ENCODE data around the gene LHFPL6. TPM values are rescaled to one million over a fixed set of nuclear protein-coding genes. Genes with fewer than 3 reads are reported as not detected.

The LHFPL6 gene
- total RNA-seq, 6 experiments from 2014 or later: 57.5 to 75.3 (median 61.4) TPM

DNA sequence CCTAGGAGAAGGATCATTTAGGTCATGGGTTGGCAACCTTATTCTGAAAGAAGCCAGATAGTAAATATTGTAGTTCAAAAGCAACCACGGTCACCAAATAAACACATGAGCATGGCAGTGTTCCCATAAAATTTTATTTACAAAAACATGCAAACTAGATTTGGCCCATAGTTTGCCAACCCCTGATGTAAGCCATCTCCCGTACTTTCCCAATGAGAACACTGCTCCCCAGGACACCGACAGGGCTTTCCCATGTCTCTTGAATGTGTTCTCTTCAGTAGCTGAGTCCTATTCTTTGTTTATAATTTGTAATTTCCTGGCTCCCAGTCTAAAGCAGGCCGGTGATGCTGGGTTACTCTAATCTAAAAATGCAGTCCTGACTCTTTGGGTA lies 239.6 kb downstream of the LHFPL6 start:
- H3K27ac Mint-ChIP-seq: no peak overlapping the region
- no peak for DNase-seq
- no peak for TF ChIP-seq CTCF (IDR thresholded peaks at IDR 0.05)
- 0 out of 2 replicates have a peak, but pooled peaks cover 6% of the 10 kb centered on the region for H3K36me3 Mint-ChIP-seq (ENCODE audit: low read depth)
- no peak overlapping the region for H3K4me3 Mint-ChIP-seq
- no peaks in the 10 kb centered on the region; the same call in 1 of the 2 replicates for H3K27me3 Mint-ChIP-seq (ENCODE audit: insufficient read depth)
- H3K9me3 Mint-ChIP-seq: no peaks in the 10 kb centered on the region
- peaks cover 40% of the 10 kb centered on the region for H3K4me1 Mint-ChIP-seq (ENCODE audit: low read depth)

DNA sequence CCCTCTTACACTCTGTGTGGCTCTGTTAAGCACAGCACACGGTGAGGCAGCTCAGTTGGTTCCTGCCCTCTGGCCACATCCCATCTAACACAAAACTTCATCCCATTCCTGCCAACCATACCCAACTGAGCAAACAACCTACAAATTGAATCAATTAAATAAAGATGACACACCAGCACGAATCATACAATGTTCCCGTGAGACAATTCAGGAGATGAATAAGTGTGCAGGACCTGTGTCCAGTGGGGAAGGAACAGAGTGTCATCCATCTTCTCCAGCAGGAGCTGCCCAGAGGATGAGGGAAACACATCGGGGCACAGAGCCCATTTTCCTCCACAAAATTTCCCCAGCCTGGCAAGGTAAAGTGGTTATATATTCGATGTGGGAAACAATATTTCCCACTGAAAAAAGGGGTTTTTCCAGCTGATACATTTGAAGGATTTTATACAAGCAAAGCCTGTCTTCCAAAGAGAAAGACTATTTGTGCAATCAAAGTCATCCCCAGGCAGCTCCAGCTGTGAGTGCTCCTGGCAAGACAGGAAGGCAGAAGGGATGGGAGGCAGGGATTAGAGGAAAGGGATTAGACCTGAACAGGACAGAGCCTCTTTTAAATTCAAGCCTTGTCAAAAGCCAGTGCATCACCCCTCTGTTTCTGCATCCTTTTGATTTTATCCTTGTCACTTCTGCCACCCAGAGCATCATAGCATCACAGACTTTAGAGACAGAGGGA lies 240.2 kb downstream of the LHFPL6 start:
- no peaks in the 10 kb centered on the region; the same call in 1 of the 2 replicates for H3K27me3 Mint-ChIP-seq (ENCODE audit: insufficient read depth)
- peaks cover 40% of the 10 kb centered on the region for H3K4me1 Mint-ChIP-seq (ENCODE audit: low read depth)
- no peak for DNase-seq
- H3K36me3 Mint-ChIP-seq (ENCODE audit: low read depth): 0 out of 2 replicates have a peak, but pooled peaks cover 9% of the 10 kb centered on the region
- no peak for TF ChIP-seq CTCF (IDR thresholded peaks at IDR 0.05)
- no peak overlapping the region for H3K27ac Mint-ChIP-seq
- no peak overlapping the region for H3K4me3 Mint-ChIP-seq
- no peaks in the 10 kb centered on the region for H3K9me3 Mint-ChIP-seq

GRCh38 chr13:39353988-39354387 lies 249.0 kb downstream of the LHFPL6 start:
- TF ChIP-seq CTCF (IDR thresholded peaks at IDR 0.05): no peak
- H3K36me3 Mint-ChIP-seq (ENCODE audit: low read depth): peaks cover 17% of the 10 kb centered on the region; the same call in 1 of the 2 replicates
- DNase-seq: peak; percentile 9
- no peak overlapping the region for H3K4me3 Mint-ChIP-seq
- H3K27me3 Mint-ChIP-seq (ENCODE audit: insufficient read depth): no peaks in the 10 kb centered on the region
- H3K27ac Mint-ChIP-seq: no peak overlapping the region
- peaks cover 24% of the 10 kb centered on the region for H3K4me1 Mint-ChIP-seq (ENCODE audit: low read depth)
- H3K9me3 Mint-ChIP-seq: peaks cover 7% of the 10 kb centered on the region

DNA sequence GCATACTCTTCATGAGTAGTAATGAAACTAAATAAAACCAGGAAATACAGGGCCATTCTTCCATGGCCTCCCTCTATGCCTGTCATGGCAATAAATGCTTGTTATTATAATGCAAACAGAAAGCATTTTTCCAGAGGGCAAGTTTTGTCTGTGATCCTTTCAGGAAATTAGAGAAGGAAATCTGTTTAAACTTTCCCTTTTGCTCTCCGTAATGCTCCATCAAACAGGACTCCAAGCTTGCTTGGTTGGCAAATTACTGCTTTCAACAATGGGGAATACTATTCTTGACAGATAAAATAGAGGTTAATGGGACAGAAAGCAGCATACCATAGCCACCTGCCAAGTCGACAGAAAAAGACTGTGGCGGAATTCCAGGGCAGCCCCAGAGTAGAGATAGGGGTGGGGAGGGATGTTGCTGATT lies 252.5 kb downstream of the LHFPL6 start:
- Mint-ChIP-seq H3K27ac (no peak overlapping the region), H3K4me3 (no peak overlapping the region)

GRCh38 chr13:39349391-39349960 lies 253.5 kb downstream of the LHFPL6 start:
- H3K27me3 Mint-ChIP-seq (ENCODE audit: insufficient read depth): no peaks in the 10 kb centered on the region; the same call in 1 of the 2 replicates

More for the DNA sequence above, 252.5 kb downstream of the LHFPL6 start:
- Mint-ChIP-seq H3K36me3 (ENCODE audit: low read depth) (peaks cover 10% of the 10 kb centered on the region; the same call in 1 of the 2 replicates), H3K27me3 (ENCODE audit: insufficient read depth) (no peaks in the 10 kb centered on the region; the same call in 1 of the 2 replicates), H3K9me3 (peaks cover 7% of the 10 kb centered on the region), H3K4me1 (ENCODE audit: low read depth) (peaks cover 24% of the 10 kb centered on the region)
- TF ChIP-seq CTCF (IDR thresholded peaks at IDR 0.05): no peak
- DNase-seq: no peak

More at GRCh38 chr13:39349391-39349960, 253.5 kb downstream of the LHFPL6 start:
- DNase-seq: no peak
- H3K4me3 Mint-ChIP-seq: no peak overlapping the region
- no peak overlapping the region for H3K27ac Mint-ChIP-seq
- peaks cover under 1% of the 10 kb centered on the region; the same call in 1 of the 2 replicates for H3K36me3 Mint-ChIP-seq (ENCODE audit: low read depth)
- peaks cover 21% of the 10 kb centered on the region for H3K4me1 Mint-ChIP-seq (ENCODE audit: low read depth)
- no peaks in the 10 kb centered on the region; the same call in none of the 2 replicates for H3K9me3 Mint-ChIP-seq
- TF ChIP-seq CTCF (IDR thresholded peaks at IDR 0.05): no peak

Measured in HFFc6 (cell line).